GM18511 (cell line): ENCODE data around the gene MSRB1.
A peak's percentile ranks its signal among the peaks of the same experiment; 100 is the strongest.
"Not testable (repeated sequence)": the region's sequence is repeated elsewhere in the genome, so short reads cannot be mapped to it uniquely, and the experiment has no call there.

Experiments used
- ATAC-seq: cut with Tn5 transposase; IDR thresholded peaks from one replicate; pipeline ENCODE4 v1.9.1; 2021; ENCODE audit warnings: mild to moderate bottlenecking, moderate library complexity; ENCODE audit not compliant: unreplicated experiment

The MSRB1 gene

GRCh38 chr16:1941162-1942046 is 1.6 kb downstream of the MSRB1 start:
- no peak for ATAC-seq

DNA sequence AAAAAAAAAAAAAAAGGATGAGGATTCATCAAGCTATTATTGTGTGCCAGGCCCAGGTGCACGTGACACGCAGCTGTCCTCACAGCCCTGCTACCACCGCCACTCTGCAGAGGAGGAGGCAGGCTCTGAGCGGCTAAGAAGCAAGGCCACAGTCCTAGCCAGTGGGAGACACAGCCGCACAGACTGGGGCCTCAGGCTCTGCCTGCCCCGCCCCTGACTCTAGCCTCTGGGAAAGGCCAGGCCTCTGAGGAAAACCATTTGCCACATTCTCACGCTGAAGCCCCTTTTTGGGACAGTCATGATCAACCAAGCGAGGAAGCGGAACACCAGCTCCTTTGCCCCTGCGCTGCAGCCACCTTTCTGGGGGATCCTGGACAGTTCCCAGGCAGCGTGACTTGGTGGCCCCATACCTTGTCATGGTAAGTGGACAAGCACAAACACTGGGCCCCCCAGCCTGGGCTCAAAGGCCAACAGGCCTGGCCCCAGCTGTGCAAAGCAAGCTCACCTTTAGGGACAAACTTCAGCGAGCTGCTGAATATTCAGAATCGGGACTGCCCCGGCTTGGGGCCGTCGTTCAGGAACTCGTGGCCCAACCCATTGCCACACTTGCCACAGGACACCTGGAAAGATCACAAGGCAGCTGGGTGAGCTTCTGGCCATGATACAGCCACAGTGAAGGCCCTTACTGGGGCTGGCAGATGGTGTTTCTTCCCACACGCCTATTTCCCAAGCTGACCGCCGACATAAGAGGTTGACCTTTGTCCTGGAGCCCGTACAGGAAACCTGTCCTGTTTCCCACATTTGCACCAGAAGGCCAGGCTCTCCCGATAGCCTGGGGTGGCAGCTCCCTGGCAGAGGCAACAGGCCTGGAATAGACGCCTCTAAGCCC is 2.5 kb downstream of the MSRB1 start:
- ATAC-seq: no peak

DNA sequence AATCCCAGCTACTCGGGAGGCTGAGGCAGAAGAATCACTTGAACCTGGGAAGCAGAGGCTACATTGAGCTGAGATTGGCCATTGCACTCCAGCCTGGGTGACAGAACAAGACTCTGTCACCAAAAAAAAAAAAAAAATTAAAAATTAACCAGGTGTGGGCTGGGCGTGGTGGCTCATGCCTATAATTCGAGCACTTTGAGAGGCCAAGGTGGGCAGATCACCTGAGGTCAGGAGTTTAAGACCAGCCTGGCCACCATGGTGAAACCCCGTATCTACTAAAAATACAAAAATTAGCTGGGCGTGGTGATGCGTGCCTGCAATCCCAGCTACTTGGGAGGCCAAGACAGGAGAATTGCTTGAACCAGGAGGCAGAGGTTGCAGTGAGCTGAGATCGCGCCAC is 3.2 kb downstream of the MSRB1 start:
- not testable (repeated sequence) for ATAC-seq

DNA sequence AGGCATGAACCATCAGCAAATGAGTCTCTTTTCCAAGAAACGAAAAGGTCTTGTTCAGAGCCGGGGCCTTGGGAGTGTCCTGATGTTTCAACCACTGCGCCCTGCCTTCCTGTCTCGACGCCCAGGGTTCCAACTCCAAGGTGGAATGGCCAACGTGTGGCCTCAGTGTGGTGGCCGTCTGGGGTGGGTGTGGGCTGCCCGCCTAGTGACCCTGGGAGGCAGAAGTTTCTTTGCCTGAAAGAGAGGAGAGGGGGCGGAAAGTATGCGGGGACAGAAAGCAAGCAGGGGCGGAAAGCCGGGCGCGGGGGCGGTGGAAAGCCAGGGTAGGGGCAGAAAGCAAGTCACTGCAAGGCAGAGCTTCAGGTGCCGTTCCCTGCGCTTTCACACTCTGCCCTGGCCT is 4.1 kb downstream of the MSRB1 start:
- ATAC-seq: no peak

DNA sequence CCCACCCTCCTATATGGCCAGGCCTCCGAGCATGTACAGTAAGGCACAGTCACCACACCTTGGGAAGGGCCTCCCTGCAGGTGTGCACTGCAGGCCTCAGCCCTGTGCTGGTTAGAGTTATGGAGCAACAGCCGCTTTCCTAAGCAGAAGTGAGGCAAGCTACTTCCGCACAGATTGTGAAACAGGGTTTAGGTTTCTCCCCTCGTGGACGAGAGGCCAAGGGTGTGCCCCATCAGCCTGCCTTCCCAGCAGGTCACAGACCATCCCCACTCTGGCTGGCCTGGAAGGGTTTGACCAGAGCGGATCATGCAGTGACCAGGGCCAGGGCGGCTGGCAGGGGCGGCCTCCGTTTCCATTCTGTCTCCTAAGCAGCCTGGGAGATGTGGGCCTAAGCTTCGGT is 4.7 kb downstream of the MSRB1 start:
- ATAC-seq: no peak

DNA sequence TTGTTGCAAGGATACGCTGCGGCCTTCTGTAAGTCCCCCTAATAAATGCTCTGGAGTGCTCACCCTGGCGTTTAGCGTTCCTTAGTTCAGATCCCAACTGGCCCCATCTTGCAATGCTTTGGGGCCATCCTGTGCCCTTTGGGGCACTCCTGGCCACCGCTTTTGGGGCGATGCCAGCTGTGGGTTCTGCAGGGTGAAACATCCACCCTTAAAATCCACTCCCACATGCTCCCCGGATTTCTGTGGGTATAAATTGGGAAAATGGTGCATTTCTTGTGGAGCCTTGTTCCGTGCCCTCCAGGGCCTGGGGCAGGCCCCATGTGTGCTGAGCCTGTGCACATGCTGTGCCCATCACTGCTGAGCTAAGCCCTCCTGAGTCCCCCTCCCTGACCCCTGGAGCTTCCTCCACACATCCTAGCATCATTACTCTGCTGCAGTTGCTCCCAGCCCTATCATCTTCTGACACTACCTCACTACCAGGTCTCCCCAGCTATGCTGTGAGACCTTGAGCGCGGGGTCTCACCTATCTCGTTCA is 6.0 kb downstream of the MSRB1 start:
- no peak for ATAC-seq

GRCh38 chr16:1933097-1933661 is 9.8 kb downstream of the MSRB1 start:
- no peak for ATAC-seq

DNA sequence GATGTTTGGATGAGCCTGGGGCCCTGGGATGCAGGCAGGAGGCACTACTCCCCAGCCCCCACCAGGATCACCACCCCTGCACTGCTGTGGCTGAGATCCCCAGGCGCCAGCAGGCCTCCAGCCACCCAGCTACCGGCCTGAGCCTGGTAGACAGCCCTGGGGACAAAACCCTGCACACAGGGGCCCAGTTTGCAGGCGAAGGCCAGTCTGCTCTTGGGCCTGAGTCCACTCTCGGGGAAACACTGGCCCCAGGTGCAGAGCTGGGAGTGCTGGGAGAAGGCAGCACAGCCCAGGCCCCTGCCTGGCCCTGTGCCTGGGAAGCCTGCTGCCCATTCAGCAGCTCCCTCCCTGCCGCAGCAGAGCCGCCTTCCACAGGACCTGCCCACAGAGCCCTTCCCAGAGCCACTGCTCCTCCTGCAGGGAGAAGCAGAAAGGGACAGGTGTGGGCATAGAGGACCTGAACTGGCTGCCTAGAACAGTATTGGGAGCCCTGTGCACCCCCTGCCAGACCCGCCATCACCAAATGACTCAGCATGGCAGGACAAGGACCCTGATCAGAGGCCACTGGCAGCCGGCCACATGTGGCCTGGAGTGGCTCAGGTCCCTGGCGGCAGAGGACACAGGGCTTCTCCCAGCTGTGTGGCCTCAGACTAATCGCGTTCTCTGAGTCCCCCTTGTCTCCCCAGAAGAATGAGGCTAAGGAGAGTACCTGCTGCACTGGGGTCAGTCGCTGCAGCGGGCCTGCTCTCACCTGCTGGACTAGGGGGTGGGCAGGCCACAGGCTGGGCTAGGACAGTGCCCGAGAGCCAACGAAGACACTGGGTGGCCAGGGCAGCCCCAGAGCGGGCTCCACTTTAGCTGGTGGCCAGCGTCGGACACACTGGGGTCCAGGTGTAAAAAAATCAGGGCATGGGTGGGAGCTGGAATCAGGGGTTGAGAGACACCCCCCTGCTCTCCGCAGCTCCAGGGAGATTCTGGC is 10.7 kb downstream of the MSRB1 start:
- no peak for ATAC-seq

GRCh38 chr16:1930338-1930720 is 12.7 kb downstream of the MSRB1 start:
- ATAC-seq: no peak

DNA sequence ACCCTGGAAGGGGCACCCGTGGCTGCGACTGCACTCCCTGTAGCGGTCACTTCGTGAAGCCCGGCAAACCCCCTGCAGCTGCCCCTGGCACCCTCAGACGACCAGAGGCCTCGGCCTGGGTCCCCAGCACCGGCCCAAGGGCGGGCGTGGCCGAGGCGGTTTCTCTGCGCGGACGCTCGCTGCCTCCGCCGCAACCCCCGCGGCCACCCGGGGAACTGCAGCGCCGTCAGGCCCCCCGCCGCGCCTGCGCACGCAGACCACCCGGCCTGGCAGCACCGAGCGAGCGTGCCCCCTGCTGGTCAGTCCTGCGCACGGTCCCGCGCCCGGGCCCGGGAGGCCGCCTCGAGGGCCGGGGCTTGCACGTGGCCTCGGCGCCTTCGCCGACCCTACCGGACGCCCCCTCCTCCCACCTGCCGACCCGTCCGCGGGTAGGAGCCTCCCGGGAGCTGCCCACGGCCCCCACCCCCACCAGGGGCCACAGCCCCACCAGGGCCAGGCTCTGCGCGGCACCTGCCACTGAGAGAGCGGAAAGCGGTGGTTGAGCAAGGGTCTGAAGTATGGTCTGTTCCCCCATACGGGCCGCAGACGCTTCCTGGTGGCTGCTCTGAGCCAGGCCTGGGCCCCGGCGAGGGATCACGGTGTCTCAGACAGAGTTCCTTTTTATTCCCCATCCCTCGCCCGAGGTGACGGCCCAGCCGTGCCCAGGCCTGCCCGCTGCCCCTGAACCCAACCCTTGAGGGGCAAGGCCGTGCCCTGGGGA is 13.2 kb downstream of the MSRB1 start:
- peak; percentile 78 for ATAC-seq

DNA sequence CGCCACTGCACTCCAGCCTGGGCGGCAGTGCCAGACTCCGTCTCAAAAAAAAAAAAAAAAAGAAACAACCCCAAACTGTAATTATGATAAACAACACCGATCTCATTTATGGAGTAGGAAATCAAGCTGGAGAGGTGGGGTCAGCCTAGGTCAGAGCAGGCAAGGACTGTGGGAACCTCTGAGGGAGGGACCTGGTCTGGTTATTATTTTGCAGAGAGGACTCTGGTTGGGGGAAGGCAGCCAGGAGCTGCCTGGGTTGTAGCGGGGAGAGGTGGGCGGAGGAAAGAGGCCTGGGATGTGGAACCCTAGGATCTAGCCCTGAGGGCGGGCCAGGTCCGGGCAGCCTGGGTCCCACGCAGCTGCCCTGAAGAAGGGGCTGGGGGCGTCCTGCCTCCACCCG is 13.9 kb downstream of the MSRB1 start:
- ATAC-seq: no peak

- no peak for ATAC-seq
These were observed 16.7 kb downstream of the MSRB1 start for GRCh38 chr16:1926271-1926670.

DNA sequence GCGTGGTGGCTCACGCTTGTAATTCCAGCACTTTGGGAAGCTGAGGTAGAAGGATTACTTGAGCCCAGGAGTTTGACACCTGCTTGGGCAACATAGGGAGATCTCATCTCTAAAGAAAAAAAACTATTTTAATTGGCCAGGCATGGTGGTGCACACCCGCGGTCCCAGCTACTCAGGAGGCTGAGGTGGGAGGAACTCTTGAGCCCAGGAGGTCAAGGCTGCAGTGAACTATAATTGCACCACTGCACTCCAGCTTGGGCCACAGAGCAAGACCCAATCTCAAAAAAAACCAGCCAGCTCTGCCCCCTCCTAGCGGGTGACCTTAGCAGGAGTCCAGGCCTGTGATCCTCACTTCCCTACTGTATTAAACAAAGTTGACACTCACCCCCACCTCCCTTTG is 18.9 kb downstream of the MSRB1 start:
- no peak for ATAC-seq

- ATAC-seq: no peak
These were observed 19.5 kb downstream of the MSRB1 start for GRCh38 chr16:1923299-1924034.

DNA sequence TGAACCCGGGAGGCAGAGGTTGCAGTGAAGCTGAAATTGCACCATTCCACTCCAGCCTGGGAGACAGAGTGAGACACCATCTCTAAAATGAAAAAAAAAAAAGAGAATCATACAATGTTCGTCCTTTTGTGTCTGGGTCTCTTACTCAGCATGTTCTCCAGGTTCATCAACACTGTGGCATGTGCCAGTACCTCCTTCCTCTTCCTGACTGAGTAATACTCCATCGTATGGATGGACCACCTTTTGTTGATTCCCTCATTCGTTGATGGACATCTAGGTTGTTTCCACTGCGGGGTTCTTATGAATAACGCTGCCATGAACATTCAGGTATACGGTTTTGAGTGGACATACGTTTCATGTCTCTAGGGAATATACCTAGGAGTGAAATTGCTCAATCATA is 20.6 kb downstream of the MSRB1 start:
- ATAC-seq: no peak

- ATAC-seq: no peak
These were observed 22.2 kb downstream of the MSRB1 start for GRCh38 chr16:1920727-1921171.

DNA sequence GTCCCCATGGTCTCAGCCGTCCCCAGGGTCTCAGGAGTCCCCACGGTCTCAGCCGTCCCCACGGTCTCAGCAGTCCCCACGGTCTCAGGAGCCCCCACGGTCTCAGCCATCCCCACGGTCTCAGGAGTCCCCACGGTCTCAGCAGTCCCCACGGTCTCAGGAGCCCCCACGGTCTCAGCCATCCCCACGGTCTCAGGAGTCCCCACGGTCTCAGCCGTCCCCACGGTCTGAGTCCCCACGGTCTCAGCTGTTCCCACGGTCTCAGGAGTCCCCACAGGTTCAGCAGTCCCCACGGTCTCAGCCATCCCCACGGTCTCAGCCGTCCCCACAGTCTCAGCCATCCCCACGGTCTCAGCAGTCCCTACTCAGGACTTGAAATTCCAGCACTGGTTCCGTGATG is 22.9 kb downstream of the MSRB1 start:
- ATAC-seq: not testable (repeated sequence)

- no peak for ATAC-seq
These were observed 23.5 kb downstream of the MSRB1 start for GRCh38 chr16:1919327-1919998.
